HepG2 (cell line): ENCODE data around the gene TUBB2B. TPM values are rescaled to one million over a fixed set of nuclear protein-coding genes. Genes with fewer than 3 reads are reported as not detected.

Source experiments
- ATAC-seq: fragments of 200-7000 bp; cut with Tn5 transposase; 3 replicates; pipeline ENCODE4 v1.9.1; 2020; ENCODE audit warnings: mild to moderate bottlenecking, moderate library complexity
- BruUV-seq: library from RNA; stranded (reverse); fragments of 400-500 nt; replicated peaks from 2 replicates; lab custom pipeline; 2021; lab: Mats Ljungman, UMichigan
- CTCF ChIA-PET: fragments of 300-600 bp; formaldehyde crosslinking; extraction: SDS; loops from one replicate; lab custom pipeline; 2021; ENCODE audit warnings: low total read pairs, inconsistent platforms, low intra/inter-chr PET ratio; lab: Yijun Ruan, JAX
- POLR2A ChIA-PET: fragments of 350-600 bp; sonication (Branson Sonifier 250); formaldehyde crosslinking; loops from one replicate; lab custom pipeline; 2020; ENCODE audit warnings: antibody characterized with exemption, inconsistent platforms; lab: Yijun Ruan, JAX
- DNase-seq: peaks from one replicate; pipeline ENCODE4 v3.0.0-alpha.2; 2015; ENCODE audit warnings: low spot score
- FAIRE-seq: peaks from 3 replicates; lab custom pipeline; 2011; peaks lifted over from hg19 to GRCh38; lab: Jason Lieb, UNC
- H2AFZ ChIP-seq: one replicate; pipeline ENCODE4 v1.6.1; 2011; ENCODE audit warnings: low read length, inconsistent platforms
- H3K27ac ChIP-seq: fragments of 300-600 bp; 3 replicates; pipeline ENCODE4 v1.8.0; 2011; ENCODE audit warnings: mixed run types, mild to moderate bottlenecking, mixed read lengths, low read length, inconsistent platforms; ENCODE audit not compliant: insufficient read depth; ENCODE audit errors: extremely low read length
- H3K27me3 ChIP-seq, 2 experiments: fragments of 200-600 bp in 1 of 2; 2 replicates in 1 of 2; 3 replicates in 1 of 2; pipeline versions ENCODE4 v1.6.0 to v1.8.0; 2011; ENCODE audit warnings: low read length in 2 of 2, mild to moderate bottlenecking in 2 of 2, moderate library complexity in 2 of 2, inconsistent platforms in 1 of 2; ENCODE audit not compliant: insufficient read depth in 2 of 2, control insufficient read depth in 1 of 2
- H3K36me3 ChIP-seq, 2 experiments: fragments of 200-600 bp in 1 of 2; replicated peaks in 1 of 2; 2 replicates in 1 of 2; 3 replicates in 1 of 2; pipeline versions ENCODE4 v1.5.1 to v1.8.0; 2011; ENCODE audit warnings: low read length in 2 of 2, inconsistent platforms in 1 of 2; ENCODE audit not compliant: insufficient read depth in 2 of 2, control insufficient read depth in 1 of 2
- H3K4me1 ChIP-seq: 2 replicates; pipeline ENCODE4 v1.5.1; 2012; ENCODE audit warnings: low read length, inconsistent platforms; ENCODE audit not compliant: insufficient read depth
- H3K4me2 ChIP-seq: 2 replicates; pipeline ENCODE4 v1.6.0; 2011; ENCODE audit warnings: low read depth, low read length, inconsistent platforms
- H3K4me3 ChIP-seq, 3 experiments: fragments of 200-600 bp in 1 of 3; sonication (generic), shearing (Covaris generic) in 1 of 3; replicated peaks in 1 of 3; 2 replicates each; pipeline ENCODE4 v1.5.1; 2011 to 2016; ENCODE audit warnings: low read length in 3 of 3, inconsistent platforms in 2 of 3, low read depth in 2 of 3, mild to moderate bottlenecking in 2 of 3, control low read depth in 1 of 3, mixed read lengths in 1 of 3; ENCODE audit not compliant: insufficient read depth in 1 of 3
- H3K79me2 ChIP-seq: one replicate; pipeline ENCODE4 v1.6.1; 2011; ENCODE audit warnings: low read length, inconsistent platforms; ENCODE audit not compliant: insufficient read depth
- H3K9ac ChIP-seq: 2 replicates; pipeline ENCODE4 v1.6.0; 2011; ENCODE audit warnings: mild to moderate bottlenecking, low read depth, low read length, inconsistent platforms; ENCODE audit not compliant: insufficient read depth
- H3K9me3 ChIP-seq: 2 replicates; pipeline ENCODE4 v1.5.1; 2012; ENCODE audit warnings: mild to moderate bottlenecking, low read length
- H4K20me1 ChIP-seq: 2 replicates; pipeline ENCODE4 v1.6.0; 2011; ENCODE audit warnings: inconsistent platforms, mild to moderate bottlenecking, low read length, moderate library complexity; ENCODE audit not compliant: insufficient read depth
- NFE2L2 ChIP-seq: fragments of 150-350 bp; IDR thresholded peaks from 2 replicates; pipeline ENCODE4 v1.6.1; 2014; ENCODE audit warnings: low read length
- SOX5 ChIP-seq: IDR thresholded peaks from 2 replicates; pipeline ENCODE4 v1.6.1; 2016; ENCODE audit warnings: borderline replicate concordance
- ZNF263 ChIP-seq: sonication (generic); formaldehyde crosslinking; IDR thresholded peaks from 2 replicates; pipeline ENCODE4 v1.4.0; 2020; ENCODE audit warnings: missing genetic modification reagents
- WGBS: methylation state at CpG from one replicate; pipeline ENCODE4 v1.1.6; 2017; ENCODE audit warnings: low lambda C conversion rate; 5-methylcytosine and 5-hydroxymethylcytosine counted together
- in situ Hi-C: cut with HindIII; loops from 2 replicates; pipeline ENCODE4 v1.10.0; 2017; ENCODE audit warnings: low pct_unique_long_range_greater_than_20kb; ENCODE audit not compliant: extremely low pct_ligation_motif_present
- intact Hi-C: fragments of 100-400 bp; cut with micrococcal nuclease; formaldehyde crosslinking; loops from one replicate; pipeline ENCODE4 v1.10.0; 2022; ENCODE audit not compliant: unreplicated experiment
- polyA plus RNA-seq, 8 experiments: library from polyadenylated mRNA; depleted of rRNA in 3 of 8; stranded (reverse) in 7 of 8; unstranded in 1 of 8; fragments of >200 nt; fragmentation: Illumina TruSeq in 4 of 8; extraction: Trizol in 4 of 8; gene quantifications; 2 replicates each; pipeline versions ENCODE4 v1.2.1 to v1.2.3, GENCODE V29; 2011 to 2016; ENCODE audit warnings: low read depth in 4 of 8, missing spikeins in 1 of 8, mixed read lengths in 1 of 8; ENCODE audit not compliant: insufficient read depth in 1 of 8
- total RNA-seq, 5 experiments: library from RNA; depleted of rRNA; stranded (reverse); fragments of >200 nt; fragmentation: Illumina TruSeq; extraction: Trizol; gene quantifications; 2 replicates each; pipeline ENCODE4 v1.2.3, GENCODE V29; 2016; ENCODE audit warnings: low read depth in 1 of 5
- TF ChIP-seq, protein P1 (sequence below): sonication (generic); formaldehyde crosslinking; IDR thresholded peaks from 2 replicates; pipeline ENCODE4 v1.5.1; 2020; ENCODE audit warnings: mild to moderate bottlenecking, missing genetic modification reagents, moderate library complexity
- TF ChIP-seq, protein P2 (sequence below): sonication (generic); formaldehyde crosslinking; IDR thresholded peaks from 2 replicates; pipeline ENCODE4 v1.9.0; 2021; ENCODE audit warnings: missing genetic modification reagents, borderline replicate concordance
- TF ChIP-seq, protein P3 (sequence below): sonication (generic); formaldehyde crosslinking; IDR thresholded peaks from 2 replicates; pipeline ENCODE4 v1.5.0; 2020; ENCODE audit warnings: mild to moderate bottlenecking, missing genetic modification reagents, borderline replicate concordance

Gene TUBB2B
- total and polyA plus RNA-seq, 2 of the 13 experiments (the other 11 are each of a cell fraction or from before 2014, with no cell fraction given): 10.3 to 23.6 TPM

- Histone ChIP-seq H4K20me1 (no peaks in the 10 kb centered on the region), H3K9ac (no peak overlapping the region), H3K79me2 (no peaks in the 10 kb centered on the region), H3K27ac (no peak overlapping the region), H2AFZ (no peak overlapping the region), H3K4me2 (peak overlapping the region; percentile 81), H3K4me1 (peaks cover 44% of the 10 kb centered on the region), H3K36me3 (no peaks in the 10 kb centered on the region), H3K4me3 (no peak overlapping the region), H3K27me3 (peaks cover 1 to 54% of the 10 kb centered on the region in 2 experiments; a peak in 3 of 5 replicates), H3K9me3 (no peaks in the 10 kb centered on the region)
- CTCF ChIA-PET: no interaction called here
- DNase-seq: no peak
- 79% methylated on average over 22 of the region's 22 CpGs for WGBS
- no peak for FAIRE-seq
- intact Hi-C loops (no loop called here), in situ Hi-C loops (loop anchor here (10.0 kb wide), 1 partner anchor 258 kb away; the partner anchor contains the start of gene NQO2)
- BruUV-seq: no TSS peak
- POLR2A ChIA-PET: interaction anchor here (1.7 to 2.0 kb wide), 2 partner anchors 22 to 120 kb away, joined by 4 to 10 read pairs; no protein-coding TSS in a partner anchor
- TF ChIP-seq, protein P1, sequence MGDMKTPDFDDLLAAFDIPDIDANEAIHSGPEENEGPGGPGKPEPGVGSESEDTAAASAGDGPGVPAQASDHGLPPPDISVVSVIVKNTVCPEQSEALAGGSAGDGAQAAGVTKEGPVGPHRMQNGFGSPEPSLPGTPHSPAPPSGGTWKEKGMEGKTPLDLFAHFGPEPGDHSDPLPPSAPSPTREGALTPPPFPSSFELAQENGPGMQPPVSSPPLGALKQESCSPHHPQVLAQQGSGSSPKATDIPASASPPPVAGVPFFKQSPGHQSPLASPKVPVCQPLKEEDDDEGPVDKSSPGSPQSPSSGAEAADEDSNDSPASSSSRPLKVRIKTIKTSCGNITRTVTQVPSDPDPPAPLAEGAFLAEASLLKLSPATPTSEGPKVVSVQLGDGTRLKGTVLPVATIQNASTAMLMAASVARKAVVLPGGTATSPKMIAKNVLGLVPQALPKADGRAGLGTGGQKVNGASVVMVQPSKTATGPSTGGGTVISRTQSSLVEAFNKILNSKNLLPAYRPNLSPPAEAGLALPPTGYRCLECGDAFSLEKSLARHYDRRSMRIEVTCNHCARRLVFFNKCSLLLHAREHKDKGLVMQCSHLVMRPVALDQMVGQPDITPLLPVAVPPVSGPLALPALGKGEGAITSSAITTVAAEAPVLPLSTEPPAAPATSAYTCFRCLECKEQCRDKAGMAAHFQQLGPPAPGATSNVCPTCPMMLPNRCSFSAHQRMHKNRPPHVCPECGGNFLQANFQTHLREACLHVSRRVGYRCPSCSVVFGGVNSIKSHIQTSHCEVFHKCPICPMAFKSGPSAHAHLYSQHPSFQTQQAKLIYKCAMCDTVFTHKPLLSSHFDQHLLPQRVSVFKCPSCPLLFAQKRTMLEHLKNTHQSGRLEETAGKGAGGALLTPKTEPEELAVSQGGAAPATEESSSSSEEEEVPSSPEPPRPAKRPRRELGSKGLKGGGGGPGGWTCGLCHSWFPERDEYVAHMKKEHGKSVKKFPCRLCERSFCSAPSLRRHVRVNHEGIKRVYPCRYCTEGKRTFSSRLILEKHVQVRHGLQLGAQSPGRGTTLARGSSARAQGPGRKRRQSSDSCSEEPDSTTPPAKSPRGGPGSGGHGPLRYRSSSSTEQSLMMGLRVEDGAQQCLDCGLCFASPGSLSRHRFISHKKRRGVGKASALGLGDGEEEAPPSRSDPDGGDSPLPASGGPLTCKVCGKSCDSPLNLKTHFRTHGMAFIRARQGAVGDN (CRISPR knock-in tag): peak; percentile 0; the same call in 1 of the 2 replicates
- TF ChIP-seq ZNF263 (CRISPR knock-in tag): no peak
- no peak for TF ChIP-seq SOX5 (CRISPR knock-in tag)
- TF ChIP-seq, protein P2, sequence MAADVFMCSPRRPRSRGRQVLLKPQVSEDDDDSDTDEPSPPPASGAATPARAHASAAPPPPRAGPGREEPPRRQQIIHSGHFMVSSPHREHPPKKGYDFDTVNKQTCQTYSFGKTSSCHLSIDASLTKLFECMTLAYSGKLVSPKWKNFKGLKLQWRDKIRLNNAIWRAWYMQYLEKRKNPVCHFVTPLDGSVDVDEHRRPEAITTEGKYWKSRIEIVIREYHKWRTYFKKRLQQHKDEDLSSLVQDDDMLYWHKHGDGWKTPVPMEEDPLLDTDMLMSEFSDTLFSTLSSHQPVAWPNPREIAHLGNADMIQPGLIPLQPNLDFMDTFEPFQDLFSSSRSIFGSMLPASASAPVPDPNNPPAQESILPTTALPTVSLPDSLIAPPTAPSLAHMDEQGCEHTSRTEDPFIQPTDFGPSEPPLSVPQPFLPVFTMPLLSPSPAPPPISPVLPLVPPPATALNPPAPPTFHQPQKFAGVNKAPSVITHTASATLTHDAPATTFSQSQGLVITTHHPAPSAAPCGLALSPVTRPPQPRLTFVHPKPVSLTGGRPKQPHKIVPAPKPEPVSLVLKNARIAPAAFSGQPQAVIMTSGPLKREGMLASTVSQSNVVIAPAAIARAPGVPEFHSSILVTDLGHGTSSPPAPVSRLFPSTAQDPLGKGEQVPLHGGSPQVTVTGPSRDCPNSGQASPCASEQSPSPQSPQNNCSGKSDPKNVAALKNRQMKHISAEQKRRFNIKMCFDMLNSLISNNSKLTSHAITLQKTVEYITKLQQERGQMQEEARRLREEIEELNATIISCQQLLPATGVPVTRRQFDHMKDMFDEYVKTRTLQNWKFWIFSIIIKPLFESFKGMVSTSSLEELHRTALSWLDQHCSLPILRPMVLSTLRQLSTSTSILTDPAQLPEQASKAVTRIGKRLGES (CRISPR knock-in tag): no peak
- no peak for TF ChIP-seq NFE2L2
- TF ChIP-seq, protein P3, sequence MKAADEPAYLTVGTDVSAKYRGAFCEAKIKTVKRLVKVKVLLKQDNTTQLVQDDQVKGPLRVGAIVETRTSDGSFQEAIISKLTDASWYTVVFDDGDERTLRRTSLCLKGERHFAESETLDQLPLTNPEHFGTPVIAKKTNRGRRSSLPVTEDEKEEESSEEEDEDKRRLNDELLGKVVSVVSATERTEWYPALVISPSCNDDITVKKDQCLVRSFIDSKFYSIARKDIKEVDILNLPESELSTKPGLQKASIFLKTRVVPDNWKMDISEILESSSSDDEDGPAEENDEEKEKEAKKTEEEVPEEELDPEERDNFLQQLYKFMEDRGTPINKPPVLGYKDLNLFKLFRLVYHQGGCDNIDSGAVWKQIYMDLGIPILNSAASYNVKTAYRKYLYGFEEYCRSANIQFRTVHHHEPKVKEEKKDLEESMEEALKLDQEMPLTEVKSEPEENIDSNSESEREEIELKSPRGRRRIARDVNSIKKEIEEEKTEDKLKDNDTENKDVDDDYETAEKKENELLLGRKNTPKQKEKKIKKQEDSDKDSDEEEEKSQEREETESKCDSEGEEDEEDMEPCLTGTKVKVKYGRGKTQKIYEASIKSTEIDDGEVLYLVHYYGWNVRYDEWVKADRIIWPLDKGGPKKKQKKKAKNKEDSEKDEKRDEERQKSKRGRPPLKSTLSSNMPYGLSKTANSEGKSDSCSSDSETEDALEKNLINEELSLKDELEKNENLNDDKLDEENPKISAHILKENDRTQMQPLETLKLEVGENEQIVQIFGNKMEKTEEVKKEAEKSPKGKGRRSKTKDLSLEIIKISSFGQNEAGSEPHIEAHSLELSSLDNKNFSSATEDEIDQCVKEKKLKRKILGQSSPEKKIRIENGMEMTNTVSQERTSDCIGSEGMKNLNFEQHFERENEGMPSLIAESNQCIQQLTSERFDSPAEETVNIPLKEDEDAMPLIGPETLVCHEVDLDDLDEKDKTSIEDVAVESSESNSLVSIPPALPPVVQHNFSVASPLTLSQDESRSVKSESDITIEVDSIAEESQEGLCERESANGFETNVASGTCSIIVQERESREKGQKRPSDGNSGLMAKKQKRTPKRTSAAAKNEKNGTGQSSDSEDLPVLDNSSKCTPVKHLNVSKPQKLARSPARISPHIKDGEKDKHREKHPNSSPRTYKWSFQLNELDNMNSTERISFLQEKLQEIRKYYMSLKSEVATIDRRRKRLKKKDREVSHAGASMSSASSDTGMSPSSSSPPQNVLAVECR (CRISPR knock-in tag): 0 out of 2 replicates have a peak, but pooled peaks have one; percentile 6
- ATAC-seq: no peak
Observed at GRCh38 chr6:3252861-3253596, 25.6 kb upstream of the TUBB2B start.
